HPDE6-E6E7 (cell line): Measurements from ENCODE around the gene GSPT1.
"Not testable (repeated sequence)": the region's sequence is repeated elsewhere in the genome, so short reads cannot be mapped to it uniquely, and the experiment has no call there.

Source experiments
- DNase-seq: peaks from one replicate; pipeline ENCODE4 v3.0.0; 2011; ENCODE audit warnings: missing footprints; ENCODE audit errors: extremely low spot score

Gene GSPT1

DNA sequence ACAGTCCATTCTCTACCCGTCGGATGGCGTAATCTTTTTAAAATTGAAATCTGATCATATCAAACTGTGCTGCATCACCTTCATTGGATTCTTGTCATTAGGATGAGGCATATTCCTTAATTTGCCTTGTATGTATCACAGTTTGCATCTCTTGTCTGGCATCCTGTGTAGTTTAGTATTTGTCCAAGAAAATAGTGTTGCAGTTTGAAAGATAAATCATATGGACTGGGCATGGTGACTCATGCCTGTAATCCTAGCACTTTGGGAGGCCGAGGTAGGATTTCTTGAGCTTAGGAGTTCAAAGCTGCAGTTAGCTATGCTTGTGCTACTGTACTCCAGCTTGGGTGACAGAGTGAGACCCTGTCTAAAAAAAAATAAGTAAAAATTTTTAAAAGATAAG is 58.6 kb downstream of the GSPT1 start:
- DNase-seq = no peak

- no peak for DNase-seq
Observed at GRCh38 chr16:11852092-11852809, 63.5 kb downstream of the GSPT1 start.

DNA sequence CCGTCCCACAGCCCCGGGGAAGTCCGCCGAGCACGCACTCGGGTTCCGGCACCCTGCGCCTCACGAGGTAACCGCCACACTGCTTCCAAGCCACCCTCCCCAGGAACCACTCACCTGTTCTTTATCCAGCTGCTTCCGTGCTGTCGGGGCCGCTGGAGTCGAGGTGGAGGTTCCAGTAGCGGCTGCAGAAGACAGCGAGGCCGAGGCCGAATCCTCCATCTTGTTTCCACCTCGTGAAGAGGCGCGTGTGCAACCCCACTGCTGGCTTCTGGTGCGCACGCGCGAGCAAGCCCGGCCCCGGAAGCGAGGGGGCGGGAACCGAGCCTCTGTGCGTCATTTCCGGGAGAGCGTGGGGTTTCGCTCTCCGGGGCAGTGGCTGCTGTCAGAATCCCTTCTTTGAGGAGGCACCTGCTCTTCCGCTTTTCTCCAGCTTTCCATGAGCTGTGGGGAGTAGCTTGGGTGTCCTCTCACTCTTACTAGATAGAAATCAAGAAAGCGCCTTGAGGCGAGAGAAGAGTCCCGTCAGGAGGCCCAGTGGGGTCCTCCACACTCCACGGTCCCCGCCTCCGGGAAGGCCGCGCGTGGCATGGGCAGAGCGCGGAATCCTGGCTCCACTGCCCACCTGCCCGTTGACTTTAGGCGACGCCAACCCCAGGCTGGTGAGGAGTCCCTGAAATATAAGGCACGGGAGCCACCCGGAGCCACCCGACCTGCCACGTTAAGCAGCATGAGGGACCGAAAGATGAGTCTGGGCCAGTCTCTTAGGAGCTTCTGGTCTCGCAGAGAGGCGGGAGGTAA is 64.3 kb downstream of the GSPT1 start, which contains the start of gene RSL1D1:
Gene RSL1D1 (minus strand): TSS at position 249 of the 798 bp plus-strand sequence. CDS start 30 bp downstream, at position 219.
- DNase-seq = peak; percentile 96

GRCh38 chr16:11848842-11849241 is 66.9 kb downstream of the GSPT1 start:
- no peak for DNase-seq

- no peak for DNase-seq
Observed at GRCh38 chr16:11844499-11844898, 71.3 kb downstream of the GSPT1 start.

GRCh38 chr16:11843861-11844260 is 71.9 kb downstream of the GSPT1 start:
- DNase-seq = no peak

GRCh38 chr16:11843206-11843605 is 72.5 kb downstream of the GSPT1 start:
- no peak for DNase-seq

DNA sequence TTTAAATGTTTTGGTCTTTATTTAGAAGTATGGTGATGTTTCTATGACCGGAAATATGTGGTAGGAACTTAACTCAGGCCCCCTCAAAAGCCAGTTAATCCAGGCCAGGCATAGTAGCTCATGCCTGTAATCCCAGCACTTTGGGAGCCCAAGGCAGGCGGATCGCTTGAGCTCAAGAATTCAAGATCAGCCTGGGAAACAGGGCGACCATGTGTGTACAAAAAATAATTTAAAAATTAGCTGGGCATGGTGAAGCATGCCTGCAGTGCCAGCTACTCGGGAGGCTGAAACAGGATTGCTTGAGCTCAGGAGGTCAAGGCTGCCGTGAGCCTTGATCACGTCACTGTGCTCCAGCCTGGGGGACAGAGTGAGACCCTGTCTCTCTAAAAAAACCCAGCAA is 74.7 kb downstream of the GSPT1 start:
- DNase-seq = no peak

- no peak for DNase-seq
Observed at GRCh38 chr16:11836650-11837244, 79.0 kb downstream of the GSPT1 start.

GRCh38 chr16:11835891-11836649 is 79.7 kb downstream of the GSPT1 start:
- DNase-seq = no peak

GRCh38 chr16:11835309-11835708 is 80.4 kb downstream of the GSPT1 start:
- no peak for DNase-seq

DNA sequence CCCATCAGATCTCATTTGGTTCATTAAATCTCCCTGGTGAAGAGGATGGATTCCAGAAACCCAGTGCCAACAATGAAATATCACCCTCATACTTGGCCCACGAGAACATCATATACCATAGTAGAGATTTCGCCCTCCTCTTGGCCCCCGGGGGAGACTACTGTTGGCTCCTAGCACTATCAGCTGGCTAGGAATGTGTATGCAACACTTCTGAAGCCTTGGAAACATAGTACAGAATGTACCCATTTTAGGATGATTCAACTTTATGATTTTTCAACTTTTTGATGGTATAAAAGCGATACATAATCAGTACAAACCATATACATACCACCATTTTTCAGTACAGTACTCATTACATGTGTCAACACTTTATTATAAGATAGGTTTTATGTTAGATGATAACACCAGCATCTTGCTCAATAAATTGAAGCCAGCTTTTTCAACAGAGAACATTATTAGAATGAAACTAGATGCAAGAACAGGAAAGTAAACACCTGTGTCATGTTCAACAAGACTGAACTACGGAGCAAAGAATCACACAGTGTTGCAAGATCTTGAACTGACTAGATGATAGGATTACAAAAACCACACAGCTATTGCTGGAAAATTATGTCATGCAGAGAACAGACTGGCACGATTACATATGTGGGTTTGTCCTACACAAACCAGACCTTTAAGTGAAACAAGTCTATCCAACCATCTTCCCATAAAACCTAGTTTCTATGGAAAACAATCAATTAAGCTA is 81.6 kb downstream of the GSPT1 start:
- peak; percentile 49 for DNase-seq

GRCh38 chr16:11828696-11829095 is 87.1 kb downstream of the GSPT1 start:
- DNase-seq = no peak

GRCh38 chr16:11825520-11826165 is 90.1 kb downstream of the GSPT1 start:
- DNase-seq = not testable (repeated sequence)

DNA sequence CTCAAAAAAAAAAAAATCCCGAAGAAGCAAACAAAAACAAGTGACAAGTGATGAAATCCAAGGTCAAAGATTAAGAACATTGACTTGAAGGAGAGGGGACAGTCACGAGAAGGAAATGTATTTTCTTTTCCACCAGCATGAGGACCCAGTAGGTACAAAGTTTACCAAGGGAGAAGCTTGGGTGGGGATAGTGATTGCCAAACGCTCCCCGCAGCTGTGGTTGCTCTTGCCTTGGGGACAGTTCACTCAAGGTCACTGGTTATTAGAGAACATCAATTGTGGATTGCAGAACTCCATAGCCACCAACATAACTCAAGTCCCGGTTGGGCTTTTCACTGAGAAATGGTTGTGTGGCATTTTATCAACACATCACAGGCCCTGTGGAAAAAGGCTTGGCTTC is 91.4 kb downstream of the GSPT1 start:
- no peak for DNase-seq

- not testable (repeated sequence) for DNase-seq
Observed at GRCh38 chr16:11823645-11824044, 92.1 kb downstream of the GSPT1 start.

DNA sequence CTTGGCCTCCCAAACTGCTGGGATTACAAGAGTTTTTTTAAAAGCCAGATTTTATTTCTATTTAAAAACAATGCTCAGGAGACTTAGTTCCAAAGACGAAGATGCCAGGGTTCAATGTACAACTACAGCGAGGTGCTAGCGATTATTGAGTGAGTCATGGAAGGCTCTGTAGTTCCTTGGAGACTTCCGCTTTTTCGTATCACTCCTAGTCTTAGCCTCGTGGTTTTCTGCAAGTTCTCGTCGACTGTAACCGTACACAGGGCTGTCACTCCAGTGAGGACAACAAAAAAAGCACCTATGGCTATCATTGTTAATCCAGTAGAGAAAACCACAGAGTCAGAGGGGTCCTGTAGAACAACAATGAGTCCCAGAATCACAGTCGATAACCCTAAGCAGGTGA is 96.0 kb downstream of the GSPT1 start:
- no peak for DNase-seq

DNA sequence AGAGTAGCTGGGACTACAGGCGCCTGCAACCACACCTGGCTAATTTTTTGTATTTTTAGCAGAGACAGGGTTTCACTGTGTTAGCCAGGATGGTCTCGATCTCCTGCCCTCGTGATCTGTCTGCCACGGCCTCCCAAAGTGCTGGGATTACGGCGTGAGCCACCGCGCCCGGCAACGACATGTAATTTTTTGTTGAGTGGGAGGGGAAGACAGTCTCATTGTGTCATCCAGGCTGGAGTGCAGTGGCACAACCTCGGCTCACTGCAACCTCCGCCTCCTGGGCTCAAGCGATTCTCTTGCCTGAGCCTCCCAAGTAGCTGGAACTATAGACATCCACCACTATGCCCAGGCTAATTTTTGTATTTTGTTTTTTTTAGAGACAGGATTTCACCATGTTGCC is 96.8 kb downstream of the GSPT1 start:
- not testable (repeated sequence) for DNase-seq
